ENCODE results near the gene LRRC4B.

DNA sequence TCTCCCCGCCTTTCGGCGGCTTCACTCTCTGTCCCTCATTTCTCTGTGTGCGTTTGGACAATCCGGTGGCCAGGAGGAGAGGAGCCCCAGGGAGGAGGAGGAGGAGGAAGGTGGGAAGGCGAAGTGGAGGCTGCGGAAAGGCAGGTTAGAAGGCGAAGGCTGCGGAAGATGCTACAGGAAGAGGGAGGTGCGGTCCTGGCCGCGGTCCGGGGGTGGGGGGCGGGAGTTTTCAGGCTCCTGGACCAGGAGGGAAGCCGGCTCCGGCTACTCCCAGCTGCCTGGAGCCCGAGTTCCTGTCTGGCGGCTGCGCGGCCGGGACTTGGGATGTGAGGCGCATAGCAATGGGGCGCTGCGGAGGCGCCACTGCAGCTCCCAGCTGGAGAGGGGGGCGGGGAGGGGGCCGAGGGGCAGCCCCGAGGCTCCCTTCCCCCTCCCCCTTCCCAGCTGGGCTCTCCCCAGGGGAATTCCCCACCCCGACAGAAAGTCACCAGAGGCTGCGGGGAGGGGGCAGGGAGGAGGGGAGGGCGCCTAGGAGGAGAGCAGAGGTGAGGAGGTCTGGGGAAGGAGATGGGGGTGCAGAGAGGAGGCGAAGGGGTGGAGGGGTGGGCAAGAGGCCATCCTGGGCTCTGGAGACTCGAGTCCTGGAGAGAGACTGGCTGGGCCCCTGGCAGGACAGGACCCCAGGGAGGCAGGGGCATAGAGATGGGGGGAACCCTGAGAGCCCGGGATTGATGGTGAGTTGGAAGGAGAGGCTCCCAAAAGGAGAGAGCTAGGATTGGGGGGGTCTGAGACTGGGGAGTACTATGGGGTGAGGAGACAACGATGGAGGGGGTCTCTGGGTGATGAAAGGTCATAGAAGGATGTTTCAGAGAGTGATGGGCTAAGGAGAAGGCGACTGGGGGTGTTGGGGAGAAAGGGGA lies 2.0 kb downstream of the LRRC4B start:
- TF ChIP-seq, protein P1, sequence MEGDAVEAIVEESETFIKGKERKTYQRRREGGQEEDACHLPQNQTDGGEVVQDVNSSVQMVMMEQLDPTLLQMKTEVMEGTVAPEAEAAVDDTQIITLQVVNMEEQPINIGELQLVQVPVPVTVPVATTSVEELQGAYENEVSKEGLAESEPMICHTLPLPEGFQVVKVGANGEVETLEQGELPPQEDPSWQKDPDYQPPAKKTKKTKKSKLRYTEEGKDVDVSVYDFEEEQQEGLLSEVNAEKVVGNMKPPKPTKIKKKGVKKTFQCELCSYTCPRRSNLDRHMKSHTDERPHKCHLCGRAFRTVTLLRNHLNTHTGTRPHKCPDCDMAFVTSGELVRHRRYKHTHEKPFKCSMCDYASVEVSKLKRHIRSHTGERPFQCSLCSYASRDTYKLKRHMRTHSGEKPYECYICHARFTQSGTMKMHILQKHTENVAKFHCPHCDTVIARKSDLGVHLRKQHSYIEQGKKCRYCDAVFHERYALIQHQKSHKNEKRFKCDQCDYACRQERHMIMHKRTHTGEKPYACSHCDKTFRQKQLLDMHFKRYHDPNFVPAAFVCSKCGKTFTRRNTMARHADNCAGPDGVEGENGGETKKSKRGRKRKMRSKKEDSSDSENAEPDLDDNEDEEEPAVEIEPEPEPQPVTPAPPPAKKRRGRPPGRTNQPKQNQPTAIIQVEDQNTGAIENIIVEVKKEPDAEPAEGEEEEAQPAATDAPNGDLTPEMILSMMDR (IDR thresholded peaks at IDR 0.05; ENCODE audit: poor library complexity) = no peak
- TF ChIP-seq EZH2 (IDR thresholded peaks at IDR 0.05; ENCODE audit: borderline replicate concordance) = peak; percentile 48

Data from hepatocyte (in vitro differentiated cells).